IMR-90 (cell line): ENCODE measurements around the gene NBPF1. TPM values are rescaled to one million over a fixed set of nuclear protein-coding genes. Genes with fewer than 3 reads are reported as not detected.
"Not testable (repeated sequence)": the region's sequence is repeated elsewhere in the genome, so short reads cannot be mapped to it uniquely, and the experiment has no call there.

Source experiments
- ATAC-seq: fragments of 200-7000 bp; cut with Tn5 transposase; 2 replicates; pipeline ENCODE4 v1.9.1; 2020; ENCODE audit warnings: low read depth, mild to moderate bottlenecking, moderate library complexity
- BruUV-seq: library from RNA; stranded (reverse); fragments of 400-500 nt; replicated peaks from 2 replicates; lab custom pipeline; 2021; lab: Mats Ljungman, UMichigan
- CTCF ChIA-PET: fragments of 300-600 bp; formaldehyde crosslinking; extraction: SDS; loops from one replicate; lab custom pipeline; 2021; ENCODE audit warnings: antibody characterized with exemption; lab: Yijun Ruan, JAX
- POLR2A ChIA-PET: fragments of 300-600 bp; sonication (Branson Sonifier 250); formaldehyde crosslinking; loops from one replicate; lab custom pipeline; 2022; ENCODE audit warnings: antibody characterized with exemption; ENCODE audit not compliant: unreplicated experiment; lab: Charles Lee
- DNase-seq: peaks from one replicate; pipeline ENCODE4 v3.0.0; 2013
- H2AFZ ChIP-seq: replicated peaks from 2 replicates; pipeline ENCODE3; 2013; ENCODE audit warnings: low read length, mild to moderate bottlenecking; ENCODE audit not compliant: poor library complexity
- H2AK5ac ChIP-seq: 2 replicates; pipeline ENCODE4 v1.6.1; 2013; ENCODE audit warnings: low read depth, low read length, inconsistent platforms
- H2AK9ac ChIP-seq: replicated peaks from 2 replicates; pipeline ENCODE3; 2013; ENCODE audit warnings: mild to moderate bottlenecking, low read depth, low read length, moderate library complexity; ENCODE audit not compliant: poor library complexity
- H2BK120ac ChIP-seq: 2 replicates; pipeline ENCODE4 v1.6.1; 2013; ENCODE audit warnings: low read depth, low read length, inconsistent platforms
- H2BK15ac ChIP-seq: 3 replicates; pipeline ENCODE4 v1.6.1; 2013; ENCODE audit warnings: low read depth, low read length, inconsistent platforms
- H2BK20ac ChIP-seq: 2 replicates; pipeline ENCODE4 v1.6.1; 2013; ENCODE audit warnings: low read depth, mild to moderate bottlenecking, inconsistent platforms, low read length, moderate library complexity
- H2BK5ac ChIP-seq: 2 replicates; pipeline ENCODE4 v1.6.1; 2013; ENCODE audit warnings: mild to moderate bottlenecking, low read depth, low read length, inconsistent platforms; ENCODE audit not compliant: poor library complexity, severe bottlenecking
- H3K14ac ChIP-seq: replicated peaks from 2 replicates; pipeline ENCODE4 v1.6.1; 2013; ENCODE audit warnings: low read depth, low read length, inconsistent platforms
- H3K18ac ChIP-seq: 2 replicates; pipeline ENCODE4 v1.6.1; 2013; ENCODE audit warnings: low read depth, low read length, control low read depth
- H3K23ac ChIP-seq: 2 replicates; pipeline ENCODE4 v1.6.1; 2013; ENCODE audit warnings: low read depth, low read length, inconsistent platforms
- H3K27ac ChIP-seq: 2 replicates; pipeline ENCODE4 v1.5.1; 2013; ENCODE audit warnings: mild to moderate bottlenecking, control low read depth, low read length; ENCODE audit not compliant: insufficient read depth
- H3K27me3 ChIP-seq: 2 replicates; pipeline ENCODE4 v1.6.1; 2013; ENCODE audit warnings: low read length; ENCODE audit not compliant: control insufficient read depth, insufficient read depth
- H3K36me3 ChIP-seq: 2 replicates; pipeline ENCODE4 v1.6.1; 2013; ENCODE audit warnings: low read length, mixed read lengths; ENCODE audit not compliant: control insufficient read depth, insufficient read depth
- H3K4ac ChIP-seq: 2 replicates; pipeline ENCODE4 v1.6.1; 2013; ENCODE audit warnings: low read depth, low read length, inconsistent platforms
- H3K4me1 ChIP-seq: 2 replicates; pipeline ENCODE4 v1.6.1; 2013; ENCODE audit warnings: low read length, mixed read lengths; ENCODE audit not compliant: control insufficient read depth, insufficient read depth
- H3K4me2 ChIP-seq: 2 replicates; pipeline ENCODE4 v1.6.1; 2013; ENCODE audit warnings: low read depth, mild to moderate bottlenecking, control low read depth, low read length, moderate library complexity
- H3K4me3 ChIP-seq: 2 replicates; pipeline ENCODE4 v1.5.1; 2013; ENCODE audit warnings: low read depth, mild to moderate bottlenecking, control low read depth, low read length, moderate library complexity; ENCODE audit not compliant: insufficient read depth
- H3K56ac ChIP-seq: 2 replicates; pipeline ENCODE4 v1.6.1; 2013; ENCODE audit warnings: low read length, inconsistent platforms; ENCODE audit not compliant: insufficient read depth; ENCODE audit errors: extremely low read depth
- H3K79me1 ChIP-seq, 2 experiments: 2 replicates each; pipeline ENCODE4 v1.6.1; 2013; ENCODE audit warnings: low read length in 2 of 2, inconsistent platforms in 1 of 2, low read depth in 1 of 2
- H3K9ac ChIP-seq: 2 replicates; pipeline ENCODE4 v1.6.1; 2013; ENCODE audit warnings: low read depth, low read length, control low read depth
- H3K9me1 ChIP-seq: 2 replicates; pipeline ENCODE4 v1.6.1; 2013; ENCODE audit warnings: low read length, inconsistent platforms; ENCODE audit not compliant: insufficient read depth
- H3K9me3 ChIP-seq: 2 replicates; pipeline ENCODE4 v1.6.1; 2013; ENCODE audit warnings: low read length; ENCODE audit not compliant: control insufficient read depth, insufficient read depth
- H4K20me1 ChIP-seq: 2 replicates; pipeline ENCODE4 v1.6.1; 2013; ENCODE audit warnings: low read length, inconsistent platforms; ENCODE audit not compliant: insufficient read depth
- H4K5ac ChIP-seq: 2 replicates; pipeline ENCODE4 v1.6.1; 2013; ENCODE audit warnings: mild to moderate bottlenecking, low read depth, low read length, control low read depth
- H4K8ac ChIP-seq, 2 experiments: 2 replicates each; pipeline ENCODE4 v1.6.1; 2013; ENCODE audit warnings: low read depth in 2 of 2, low read length in 2 of 2, control low read depth in 1 of 2, inconsistent platforms in 1 of 2
- H4K91ac ChIP-seq: 2 replicates; pipeline ENCODE4 v1.6.1; 2013; ENCODE audit warnings: low read depth, low read length, inconsistent platforms; ENCODE audit not compliant: insufficient read depth
- WGBS, 2 experiments: methylation state at CpG; one replicate each; pipeline versions ENCODE4 v1.1.5 to v1.1.7; 2013; ENCODE audit warnings: missing lambda C conversion rate in 2 of 2; ENCODE audit not compliant: insufficient read length in 1 of 2; ENCODE audit errors: extremely low coverage in 2 of 2; 5-methylcytosine and 5-hydroxymethylcytosine counted together
- dilution Hi-C: fragments of 300-500 bp; cut with HindIII; formaldehyde crosslinking; loops from one replicate; pipeline ENCODE4 v1.14.3; 2018; ENCODE audit warnings: low sequenced_read_pairs; ENCODE audit not compliant: unreplicated experiment
- in situ Hi-C: fragments of 300-500 bp; cut with MboI; formaldehyde crosslinking; loops from 3 replicates; pipeline ENCODE4 v1.14.3; 2019; ENCODE audit warnings: low sequenced_read_pairs, inconsistent platforms, mixed read lengths
- intact Hi-C: fragments of 100-400 bp; cut with micrococcal nuclease; formaldehyde crosslinking; loops from 2 replicates; pipeline ENCODE4 v1.10.0; 2022
- polyA plus RNA-seq, 3 experiments: library from polyadenylated mRNA; depleted of rRNA; stranded (reverse); fragments of >200 nt; gene quantifications; 2 replicates each; pipeline ENCODE4 v1.2.3, GENCODE V29; 2012; ENCODE audit warnings: low replicate concordance in 1 of 3
- total RNA-seq: library from RNA; depleted of rRNA; stranded (reverse); fragments of >200 nt; gene quantifications from 2 replicates; pipeline ENCODE4 v1.2.3, GENCODE V29; 2012

NBPF1 gene
- total and polyA plus RNA-seq, 2 of the 4 experiments (the other 2 are of a cell fraction) = 18.8 to 25.3 TPM

DNA sequence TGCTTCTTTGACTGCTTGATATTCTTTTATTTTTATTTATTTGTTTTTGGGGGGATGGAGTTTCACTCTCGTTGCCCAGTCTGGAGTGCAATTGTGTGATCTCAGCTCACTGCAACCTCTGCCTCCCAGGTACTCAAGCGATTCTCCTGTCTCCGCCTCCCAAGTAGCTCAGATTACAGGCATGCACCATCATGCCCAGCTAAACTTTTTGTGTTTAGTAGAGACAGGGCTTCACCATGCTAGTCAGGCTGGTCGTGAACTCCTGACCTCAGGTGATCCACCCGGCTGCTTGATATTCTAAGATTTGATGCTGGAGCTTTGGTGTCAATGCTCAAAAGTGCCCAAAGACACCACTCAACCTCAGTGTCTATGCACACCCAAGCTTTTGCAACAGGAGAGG lies 53.7 kb downstream of the NBPF1 start:
- H3K79me1 ChIP-seq, BruUV-seq, CTCF ChIA-PET, H4K5ac ChIP-seq, H3K27me3 ChIP-seq, H3K4me3 ChIP-seq, H2AFZ ChIP-seq, H2AK5ac ChIP-seq, H3K9me1 ChIP-seq, intact Hi-C loops, H4K20me1 ChIP-seq, H3K27ac ChIP-seq, H3K9ac ChIP-seq, H3K36me3 ChIP-seq, POLR2A ChIA-PET, H3K4ac ChIP-seq, H3K23ac ChIP-seq, H3K4me2 ChIP-seq, H4K8ac ChIP-seq, in situ Hi-C loops, H4K91ac ChIP-seq, H3K9me3 ChIP-seq, ATAC-seq, DNase-seq, H3K14ac ChIP-seq, H2BK15ac ChIP-seq, H2AK9ac ChIP-seq, H3K18ac ChIP-seq, dilution Hi-C loops, H3K4me1 ChIP-seq, H2BK5ac ChIP-seq, H2BK20ac ChIP-seq, H3K56ac ChIP-seq, H2BK120ac ChIP-seq: not testable (repeated sequence)
- WGBS, 2 experiments = no CpG with 5 or more reads among the region's 5 CpGs

DNA sequence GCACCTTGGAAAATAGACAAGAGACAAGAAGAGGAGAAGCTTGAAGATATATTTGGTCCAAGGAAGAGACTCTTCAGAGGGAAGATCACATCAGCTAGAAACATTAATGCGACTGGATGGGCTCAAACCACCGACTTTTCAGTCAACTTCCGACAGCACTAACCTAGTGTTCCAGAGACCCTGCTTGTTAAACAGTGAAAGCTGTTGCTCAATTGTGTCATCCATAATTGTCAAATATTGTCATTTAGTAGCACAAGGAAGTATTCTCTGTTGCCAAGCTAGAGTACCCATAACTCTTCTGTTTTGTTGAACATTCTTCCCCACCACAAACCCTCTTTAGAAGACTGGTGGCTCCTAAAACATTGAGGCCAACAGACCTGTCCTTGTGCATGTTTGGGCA lies 56.3 kb downstream of the NBPF1 start:
- H2AFZ ChIP-seq, H3K18ac ChIP-seq, H3K79me1 ChIP-seq, H2AK5ac ChIP-seq, H4K91ac ChIP-seq, BruUV-seq, DNase-seq, H3K27me3 ChIP-seq, H2BK15ac ChIP-seq, H3K4me1 ChIP-seq, dilution Hi-C loops, in situ Hi-C loops, H2AK9ac ChIP-seq, POLR2A ChIA-PET, H3K27ac ChIP-seq, H4K20me1 ChIP-seq, H2BK20ac ChIP-seq, CTCF ChIA-PET, ATAC-seq, H4K5ac ChIP-seq, H3K23ac ChIP-seq, H4K8ac ChIP-seq, H3K9me1 ChIP-seq, H3K4me3 ChIP-seq, H3K36me3 ChIP-seq, H3K14ac ChIP-seq, H2BK120ac ChIP-seq, H3K4me2 ChIP-seq, H3K9me3 ChIP-seq, H3K9ac ChIP-seq, H3K56ac ChIP-seq, H3K4ac ChIP-seq, intact Hi-C loops, H2BK5ac ChIP-seq: not testable (repeated sequence)
- no CpG with 5 or more reads among the region's 3 CpGs for WGBS, 2 experiments
